Fibroblast of skin of back (primary cell): ENCODE measurements around the gene ABCF1.

Experiments used
- DNase-seq: peaks from one replicate; pipeline ENCODE4 v3.0.0-alpha.2; 2013

The ABCF1 gene

DNA sequence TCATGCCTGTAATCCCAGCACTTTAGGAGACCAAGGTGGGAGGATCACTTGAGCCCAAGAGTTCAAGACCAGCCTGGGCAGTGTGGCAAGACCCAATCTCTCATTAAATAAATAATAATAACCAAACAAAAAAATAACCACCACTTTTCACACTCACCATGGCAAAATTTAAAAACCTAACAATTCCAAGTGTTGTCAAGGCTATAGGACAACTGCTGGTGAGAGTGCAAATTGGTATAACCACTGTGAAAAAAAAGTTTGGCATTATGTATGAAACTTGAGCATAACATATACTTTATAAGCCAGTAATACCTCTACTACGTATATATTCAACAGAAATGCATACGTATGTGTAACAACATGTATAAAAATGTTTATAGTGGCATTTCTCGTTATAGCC, 10.3 kb upstream of the ABCF1 start:
- DNase-seq = no peak

DNA sequence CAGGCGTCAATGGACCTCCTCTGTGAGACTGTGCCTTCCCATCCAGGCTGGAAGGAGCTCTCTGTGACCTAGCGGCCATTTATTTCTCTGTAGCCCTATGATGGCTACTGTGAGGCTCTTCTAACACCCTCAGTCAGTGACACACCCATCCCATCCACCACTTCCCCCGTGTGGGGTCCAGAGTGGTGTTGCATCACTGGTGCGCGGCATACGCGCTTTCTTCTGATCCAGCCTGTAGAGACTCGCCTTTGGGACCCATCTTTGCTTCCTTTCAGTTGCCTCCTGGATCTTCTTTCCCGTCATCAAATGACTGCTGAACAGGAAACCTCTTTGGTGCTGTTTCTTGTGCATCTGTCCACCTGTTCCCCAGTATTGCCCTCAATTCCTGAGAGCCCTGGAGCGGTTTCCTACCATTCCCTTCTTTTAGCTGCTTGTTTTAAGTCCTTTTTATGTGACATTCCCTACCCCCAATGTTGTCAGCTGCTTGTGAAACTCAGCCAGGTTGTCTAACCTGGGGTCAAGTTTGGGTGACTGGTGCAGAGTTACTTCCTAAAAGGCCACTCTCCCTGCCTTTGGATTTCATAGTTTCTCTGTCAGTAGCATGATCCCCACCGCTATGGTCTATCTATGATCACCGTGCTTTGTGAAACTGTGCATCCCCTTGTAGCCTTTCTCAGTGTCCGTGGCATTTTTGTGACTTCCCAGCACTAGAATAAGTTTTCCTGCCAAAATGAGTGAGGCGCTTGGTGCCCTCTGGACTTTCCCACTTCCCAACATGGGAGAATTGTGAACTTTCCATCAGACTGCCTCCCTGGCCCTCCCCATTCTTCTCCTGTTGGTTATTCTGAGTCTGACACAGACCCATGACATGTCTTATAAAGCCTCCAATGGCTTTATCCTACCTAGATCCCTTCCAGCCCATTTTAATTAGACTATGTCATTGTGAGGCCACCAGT, 8.5 kb upstream of the ABCF1 start:
- DNase-seq = no peak

DNA sequence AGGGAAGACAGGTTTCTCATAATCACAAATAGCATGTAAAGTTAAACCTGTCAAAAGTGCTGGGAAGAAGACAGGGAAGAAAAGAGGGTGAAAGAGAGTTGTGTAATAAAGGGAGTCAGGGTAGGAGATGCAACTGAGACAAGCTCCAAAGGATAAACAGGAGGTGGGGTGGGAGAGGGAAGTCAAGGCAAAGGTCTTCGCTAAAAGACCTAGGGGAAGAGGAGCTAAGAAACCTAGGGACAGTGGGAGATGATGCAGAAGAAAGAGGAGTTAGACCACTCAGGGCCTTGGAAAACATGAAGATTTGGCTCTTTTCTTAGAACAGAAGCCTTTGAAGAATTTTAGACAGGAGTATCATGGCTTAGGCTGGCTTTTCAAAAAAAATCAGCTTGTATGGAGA, 7.1 kb upstream of the ABCF1 start:
- DNase-seq = no peak

DNA sequence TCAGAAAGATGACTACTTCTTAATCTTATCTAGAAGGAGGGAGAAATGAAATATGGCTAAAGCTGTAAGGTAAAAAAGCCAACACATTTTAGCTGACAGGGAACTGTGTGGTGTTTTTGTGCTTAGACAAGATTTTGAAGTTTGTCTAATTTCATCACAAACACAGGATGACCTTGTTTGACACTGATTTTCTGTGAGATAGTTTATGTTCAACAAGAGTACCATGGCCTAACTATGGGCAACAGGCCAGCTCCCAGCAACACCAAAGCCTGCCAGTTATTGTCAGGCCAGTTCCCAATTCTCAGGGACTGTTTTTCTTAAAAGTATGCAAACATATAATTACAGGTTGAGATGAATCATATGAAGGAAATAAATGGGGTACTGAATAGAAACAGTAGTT, 5.5 kb upstream of the ABCF1 start:
- no peak for DNase-seq

DNA sequence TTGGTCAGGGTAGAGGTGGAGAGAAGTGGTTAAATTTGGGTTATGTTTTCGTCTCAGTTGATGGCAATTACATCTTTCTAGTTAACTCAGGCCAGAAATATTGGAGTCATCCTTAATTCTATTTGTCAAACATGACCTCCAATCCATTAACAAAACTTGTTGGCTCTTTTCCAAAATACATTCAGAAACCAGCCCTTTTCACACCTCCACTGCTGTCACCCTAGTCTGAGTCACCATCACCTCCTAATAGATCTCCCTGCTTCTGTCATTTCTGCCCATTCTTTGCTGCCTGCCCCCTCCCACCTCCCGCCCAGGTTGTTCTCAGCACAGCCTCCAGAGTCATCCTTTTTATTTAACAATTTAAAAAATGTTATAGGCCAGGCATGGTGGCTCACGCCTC, 3.0 kb upstream of the ABCF1 start:
- no peak for DNase-seq

DNA sequence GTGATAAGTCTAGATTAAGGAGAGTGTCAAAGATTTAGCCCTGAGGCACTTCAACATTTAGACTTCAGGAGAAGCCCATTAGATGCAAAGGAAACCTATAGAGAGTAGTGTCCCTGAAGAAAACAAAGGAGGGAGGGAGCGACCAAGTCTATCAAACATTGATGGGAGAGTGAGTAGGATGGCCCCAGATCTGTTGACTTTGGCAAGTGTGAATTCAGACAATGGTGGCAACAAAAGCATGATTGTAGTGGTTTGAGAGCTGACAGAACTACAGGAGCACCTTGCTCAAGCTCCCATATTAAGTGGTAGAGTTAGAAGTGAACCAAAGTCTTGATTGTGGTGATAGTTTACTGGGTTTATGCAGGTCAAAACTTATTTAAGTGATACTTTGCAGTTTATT, 979 bp upstream of the ABCF1 start:
- DNase-seq = no peak

DNA sequence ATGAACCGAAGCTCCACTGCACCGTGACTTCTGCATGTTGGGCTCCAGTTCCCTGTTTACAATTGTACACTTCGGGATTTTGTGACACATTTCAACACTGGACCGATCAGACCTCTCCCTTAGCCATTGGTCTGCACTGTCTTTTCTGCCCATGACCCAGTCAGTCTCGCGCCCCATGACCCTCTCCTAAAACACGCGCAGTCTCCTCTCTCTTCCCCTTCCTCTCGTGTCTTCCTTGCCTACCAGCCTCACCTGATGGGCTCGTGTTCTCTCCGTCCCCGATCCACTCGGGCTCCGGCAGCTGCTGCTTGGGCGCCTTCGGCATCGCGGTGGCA, 535 bp upstream of the ABCF1 start:
- no peak for DNase-seq

DNA sequence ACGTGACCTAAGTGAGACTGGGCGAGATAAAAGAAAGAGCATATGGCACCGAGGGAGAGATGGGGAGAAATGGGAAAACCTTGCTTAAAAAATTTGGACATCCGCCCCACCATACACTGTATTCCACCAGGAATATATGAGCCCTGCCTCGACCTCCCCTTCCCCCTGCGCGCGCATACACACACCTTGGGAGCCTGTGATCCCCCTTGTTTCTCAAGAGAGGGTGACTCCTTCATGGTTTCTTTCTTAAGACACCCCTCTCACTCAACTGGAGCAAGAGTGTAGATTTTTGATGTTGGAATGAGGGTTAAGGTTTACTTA, 480 bp downstream of the ABCF1 start:
- no peak for DNase-seq

DNA sequence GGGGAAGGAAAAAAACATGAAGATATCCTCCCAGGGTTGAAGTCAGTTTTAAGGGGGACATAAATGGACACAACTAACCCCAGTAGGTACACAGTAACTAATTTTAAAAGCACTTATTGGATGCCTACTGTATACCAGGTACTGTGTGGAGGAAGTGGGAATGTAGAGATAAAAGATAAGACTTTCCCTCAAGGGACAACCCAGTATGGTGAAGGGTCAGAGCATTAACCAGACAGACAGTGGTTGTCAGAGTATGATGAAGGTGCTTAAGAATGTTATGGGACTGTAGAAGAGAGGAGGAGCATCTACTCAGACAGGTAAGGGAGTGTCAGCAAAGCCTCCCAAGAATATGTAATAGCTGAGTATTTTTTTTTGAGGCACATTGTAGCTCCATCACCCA, 906 bp downstream of the ABCF1 start:
- DNase-seq = no peak

DNA sequence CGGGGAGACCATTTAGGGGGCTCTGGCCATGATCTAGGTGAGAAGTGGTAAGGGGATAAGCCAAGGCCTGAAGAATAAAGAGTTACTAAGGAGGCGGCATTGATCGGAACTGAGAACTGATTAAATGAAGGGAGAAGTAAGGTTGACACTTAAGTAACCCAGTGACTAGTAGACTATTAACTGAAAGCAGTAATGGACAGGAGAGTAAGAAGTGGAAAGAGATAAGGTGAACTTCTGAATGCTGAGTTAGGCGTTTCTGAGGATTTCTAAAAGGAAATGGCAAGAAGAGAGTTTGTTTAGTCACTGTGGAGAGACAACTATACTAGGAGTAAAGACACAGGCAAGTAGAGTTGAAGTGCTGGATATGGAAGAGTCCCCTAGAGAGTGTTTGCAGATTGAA, 1.9 kb downstream of the ABCF1 start:
- DNase-seq = no peak

DNA sequence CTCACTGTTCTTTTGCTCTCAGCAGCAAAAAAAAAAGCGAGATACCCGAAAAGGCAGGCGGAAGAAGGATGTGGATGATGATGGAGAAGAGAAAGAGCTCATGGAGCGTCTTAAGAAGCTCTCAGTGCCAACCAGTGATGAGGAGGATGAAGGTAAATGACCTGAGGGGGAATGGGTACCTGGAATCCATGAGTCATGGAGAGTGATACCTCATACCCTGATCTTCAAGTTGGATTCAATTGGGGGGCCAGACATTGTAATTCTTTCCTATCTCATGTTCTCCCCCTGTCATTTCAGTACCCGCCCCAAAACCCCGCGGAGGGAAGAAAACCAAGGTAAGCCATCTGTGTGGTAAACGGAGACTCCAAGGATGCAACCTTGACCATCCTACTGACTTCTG, 6.8 kb downstream of the ABCF1 start:
- no peak for DNase-seq

DNA sequence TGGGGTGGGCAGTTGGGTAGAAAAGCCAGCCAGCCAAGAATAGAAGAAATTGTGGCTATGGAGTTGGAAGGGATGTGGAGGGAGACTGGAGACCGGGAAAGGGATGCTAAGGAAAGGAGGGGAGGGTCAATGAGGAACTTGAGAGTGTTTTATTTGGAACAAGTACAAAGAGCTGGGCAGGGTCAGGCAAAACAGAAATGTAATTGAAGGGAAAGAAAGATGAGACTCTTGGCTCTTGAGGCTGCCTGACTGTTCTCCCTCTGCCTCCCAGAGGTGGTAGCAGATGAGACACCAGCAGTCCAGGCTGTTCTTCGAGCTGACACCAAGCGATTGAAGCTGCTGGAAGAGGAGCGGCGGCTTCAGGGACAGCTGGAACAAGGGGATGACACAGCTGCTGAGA, 12.7 kb downstream of the ABCF1 start:
- no peak for DNase-seq

DNA sequence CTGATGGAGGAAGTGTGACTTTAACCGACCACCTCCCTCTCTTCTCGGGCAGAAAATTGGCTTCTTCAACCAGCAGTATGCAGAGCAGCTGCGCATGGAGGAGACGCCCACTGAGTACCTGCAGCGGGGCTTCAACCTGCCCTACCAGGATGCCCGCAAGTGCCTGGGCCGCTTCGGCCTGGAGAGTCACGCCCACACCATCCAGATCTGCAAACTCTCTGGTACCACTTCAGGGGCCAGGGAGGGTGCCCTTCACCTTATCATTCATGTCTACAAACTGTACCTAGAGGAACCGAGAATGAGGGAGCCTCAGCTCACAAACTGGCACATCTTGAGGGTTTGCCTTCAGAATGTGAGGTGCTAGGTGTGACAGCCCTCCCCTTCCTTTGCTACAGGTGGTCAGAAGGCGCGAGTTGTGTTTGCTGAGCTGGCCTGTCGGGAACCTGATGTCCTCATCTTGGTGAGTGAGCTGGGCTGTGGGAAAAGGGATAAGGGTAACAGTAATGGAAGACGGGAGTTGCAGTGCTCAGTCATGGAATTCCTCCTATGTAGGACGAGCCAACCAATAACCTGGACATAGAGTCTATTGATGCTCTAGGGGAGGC, 18.6 kb downstream of the ABCF1 start:
- DNase-seq = no peak

DNA sequence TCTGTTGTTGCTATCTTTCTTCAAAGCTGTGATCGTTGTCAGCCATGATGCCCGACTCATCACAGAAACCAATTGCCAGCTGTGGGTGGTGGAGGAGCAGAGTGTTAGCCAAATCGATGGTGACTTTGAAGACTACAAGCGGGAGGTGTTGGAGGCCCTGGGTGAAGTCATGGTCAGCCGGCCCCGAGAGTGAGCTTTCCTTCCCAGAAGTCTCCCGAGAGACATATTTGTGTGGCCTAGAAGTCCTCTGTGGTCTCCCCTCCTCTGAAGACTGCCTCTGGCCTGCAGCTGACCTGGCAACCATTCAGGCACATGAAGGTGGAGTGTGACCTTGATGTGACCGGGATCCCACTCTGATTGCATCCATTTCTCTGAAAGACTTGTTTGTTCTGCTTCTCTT, 19.3 kb downstream of the ABCF1 start:
- DNase-seq = no peak

DNA sequence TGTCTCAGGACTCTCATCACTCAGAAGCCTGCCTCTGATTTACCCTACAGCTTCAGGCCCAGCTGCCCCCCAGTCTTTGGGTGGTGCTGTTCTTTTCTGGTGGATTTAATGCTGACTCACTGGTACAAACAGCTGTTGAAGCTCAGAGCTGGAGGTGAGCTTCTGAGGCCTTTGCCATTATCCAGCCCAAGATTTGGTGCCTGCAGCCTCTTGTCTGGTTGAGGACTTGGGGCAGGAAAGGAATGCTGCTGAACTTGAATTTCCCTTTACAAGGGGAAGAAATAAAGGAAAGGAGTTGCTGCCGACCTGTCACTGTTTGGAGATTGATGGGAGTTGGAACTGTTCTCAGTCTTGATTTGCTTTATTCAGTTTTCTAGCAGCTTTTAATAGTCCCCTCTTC, 19.8 kb downstream of the ABCF1 start:
- DNase-seq = no peak

DNA sequence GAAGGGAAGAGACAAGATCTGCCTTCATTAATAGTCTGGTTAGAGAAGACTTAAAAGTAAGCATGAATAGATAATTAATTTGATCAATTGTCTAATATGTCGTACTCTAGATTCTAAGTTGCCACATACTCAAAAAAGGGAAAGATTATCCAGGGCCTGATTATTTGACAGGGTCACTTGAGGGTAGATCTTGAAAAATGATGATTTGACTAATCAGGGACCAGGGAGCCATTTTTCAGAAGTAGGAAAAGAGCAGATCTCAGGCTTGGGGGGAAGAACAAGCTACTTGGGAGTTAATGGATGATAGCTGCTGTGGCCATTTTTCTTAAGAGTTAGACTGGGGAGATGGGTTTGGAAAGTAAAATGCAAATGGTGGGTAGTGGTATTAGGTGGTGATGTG, 21.0 kb downstream of the ABCF1 start:
- no peak for DNase-seq

DNA sequence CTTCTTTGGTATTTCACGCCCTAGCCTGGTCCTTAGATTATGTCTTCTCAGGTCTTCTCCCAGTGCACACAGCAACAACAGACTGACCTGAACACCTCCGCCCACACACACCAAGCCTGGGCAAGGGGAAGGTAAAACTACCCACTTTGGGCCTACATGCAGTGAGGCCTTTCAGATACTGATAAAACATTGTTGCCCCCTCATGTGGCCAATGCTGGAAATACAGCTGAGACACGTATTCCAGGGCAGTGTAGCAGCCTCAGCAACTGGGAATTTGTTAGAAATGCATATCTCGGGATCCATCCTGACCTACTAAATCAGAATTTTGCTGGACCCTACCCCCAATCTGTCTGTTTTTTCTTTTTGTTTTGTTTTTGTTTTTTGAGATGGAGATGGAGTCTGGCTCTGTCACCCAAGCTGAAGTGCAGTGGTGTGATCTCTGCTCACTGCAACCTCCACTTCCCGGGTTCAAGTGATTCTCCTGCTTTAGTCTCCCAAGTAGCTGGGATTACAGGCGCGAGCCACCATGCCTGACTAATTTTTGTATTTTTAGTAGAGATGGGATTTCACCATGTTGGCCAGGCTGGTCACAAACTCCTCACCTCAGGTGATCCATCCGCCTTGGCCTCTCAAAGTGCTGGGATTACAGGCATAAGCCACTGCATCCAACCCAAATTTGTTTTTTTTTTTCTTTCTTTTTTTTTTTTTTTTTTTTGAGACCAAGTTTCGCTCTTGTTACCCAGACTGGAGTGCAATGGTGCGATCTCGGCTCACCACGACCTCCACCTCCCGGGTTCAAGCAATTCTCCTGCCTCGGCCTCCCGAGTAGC, 26.3 kb downstream of the ABCF1 start:
- DNase-seq = peak; percentile 77

DNA sequence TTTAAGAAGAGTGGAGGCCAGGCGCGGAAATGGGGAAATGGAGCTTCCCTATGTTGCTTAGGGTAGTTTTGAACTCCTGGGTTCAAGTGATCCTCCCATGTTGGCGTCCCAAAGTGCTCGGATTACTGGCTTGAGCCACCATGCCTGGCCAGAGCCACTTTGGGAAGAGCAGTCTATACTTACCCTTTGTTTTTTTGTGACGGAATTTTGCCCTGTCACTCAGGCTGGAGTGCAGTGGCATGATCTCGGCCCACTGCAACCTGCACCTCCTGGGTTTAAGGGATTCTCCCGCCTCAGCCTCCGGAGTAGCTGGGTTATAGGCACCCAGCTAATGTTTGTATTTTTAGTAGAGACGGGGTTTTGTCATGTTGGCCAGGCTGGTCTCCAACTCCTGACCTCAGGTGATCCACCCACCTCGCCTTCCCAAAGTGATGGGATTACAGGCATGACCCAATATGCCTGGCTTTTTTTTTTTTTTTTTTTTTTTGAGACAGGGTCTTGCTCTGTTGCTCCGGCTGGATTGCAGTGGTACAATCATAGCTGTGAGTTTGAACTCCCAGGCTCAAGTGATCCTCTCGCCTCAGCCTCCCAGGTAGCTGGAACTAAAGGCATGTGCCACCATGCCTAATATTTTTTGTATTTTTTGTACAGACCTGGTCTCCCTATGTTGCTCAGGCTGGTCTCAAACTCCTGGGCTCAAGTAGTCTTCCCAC, 27.8 kb downstream of the ABCF1 start:
- no peak for DNase-seq

DNA sequence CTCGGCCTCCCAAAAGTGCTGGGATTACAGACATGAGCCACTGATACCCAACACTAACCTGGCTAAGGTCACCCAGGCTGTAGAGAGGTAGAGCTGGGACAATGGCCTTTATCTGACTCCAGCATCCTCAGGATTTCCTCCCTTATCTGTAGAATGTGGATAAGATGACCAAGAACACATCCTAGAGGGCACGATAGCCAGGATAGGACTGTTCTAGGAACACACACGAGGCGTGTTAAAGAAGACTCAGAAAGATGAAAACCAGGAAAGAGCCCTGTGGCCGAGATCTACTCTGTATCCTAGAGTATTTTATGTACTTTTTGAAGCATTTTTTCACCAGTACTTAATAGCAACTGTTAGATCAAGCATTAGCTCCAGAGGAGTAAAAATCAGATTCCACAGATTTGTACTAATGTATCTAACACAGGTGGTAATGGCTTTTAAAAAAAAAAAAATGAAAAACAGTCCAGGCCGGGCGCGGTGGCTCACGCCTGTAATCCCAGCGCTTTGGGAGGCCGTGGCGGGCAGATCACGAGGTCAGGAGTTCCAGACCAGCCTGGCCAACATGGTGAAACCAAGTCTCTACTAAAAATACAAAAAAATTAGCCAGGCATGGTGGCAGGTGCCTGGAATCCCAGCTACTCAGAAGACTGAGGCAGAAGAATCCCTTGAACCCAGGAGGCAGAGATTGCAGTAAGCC, 28.5 kb downstream of the ABCF1 start:
- DNase-seq = no peak

DNA sequence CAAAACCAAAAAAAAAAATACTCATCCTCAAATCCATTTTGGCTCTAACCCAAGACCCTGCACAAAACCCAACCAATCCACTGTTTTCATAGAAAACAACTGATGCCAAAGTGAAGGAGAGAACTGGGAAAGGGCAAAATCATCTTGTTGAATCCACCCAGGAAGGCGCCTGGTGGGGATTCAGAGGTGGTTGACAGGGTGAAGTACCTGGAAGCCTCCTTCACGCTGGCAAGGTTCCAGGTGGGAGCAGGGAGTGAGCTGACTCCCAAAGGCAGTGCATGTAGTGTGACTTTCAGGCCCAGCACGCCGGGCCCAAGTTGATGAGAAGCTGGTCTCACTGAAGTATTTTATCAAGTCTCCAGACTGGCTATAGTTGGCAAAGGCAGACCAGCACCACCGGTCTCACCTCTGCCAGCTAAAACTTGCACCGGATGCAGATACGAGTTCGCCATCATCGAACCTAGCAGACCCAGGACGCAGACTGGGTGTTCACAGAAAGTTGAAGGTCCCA, 29.3 kb downstream of the ABCF1 start:
- no peak for DNase-seq

DNA sequence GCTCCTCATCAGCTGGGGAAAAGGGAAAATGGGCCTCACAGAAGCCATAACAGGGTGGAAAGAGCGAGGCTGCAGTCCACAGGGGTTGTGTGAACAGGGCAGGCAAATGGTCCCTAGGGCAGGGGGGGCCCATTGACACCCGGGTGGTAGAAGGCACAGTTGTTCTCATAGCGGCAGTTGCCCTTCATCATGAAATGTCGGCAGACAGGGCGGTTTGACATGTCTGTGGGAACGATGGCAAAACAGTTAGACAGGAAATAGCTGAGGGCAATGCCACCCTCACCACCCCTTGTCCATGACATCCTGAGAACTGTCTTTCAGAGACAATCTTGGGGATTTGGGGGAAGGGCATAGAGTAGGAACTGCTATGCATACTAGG, 30.2 kb downstream of the ABCF1 start:
- no peak for DNase-seq
